Heart left ventricle (tissue), 16 donors: ENCODE results near the gene METTL25. TPM values are rescaled to one million over a fixed set of nuclear protein-coding genes. Genes with fewer than 3 reads are reported as not detected.
A peak's percentile ranks its signal among the peaks of the same experiment; 100 is the strongest.

Experiments used
- ATAC-seq, 4 donors: fragments of 200-7000 bp; cut with Tn5 transposase; one replicate each; pipeline ENCODE4 v1.9.1; 2020 to 2022; ENCODE audit warnings: moderate library complexity in 4 of 4, mild to moderate bottlenecking in 3 of 4, moderate number of reproducible peaks in 1 of 4
- DNase-seq, 5 donors: peaks; one replicate each; pipeline ENCODE4 v3.0.0-alpha.2; 2020
- H3K27ac ChIP-seq, 12 donors: fragments of 200-600 bp; sonication (generic) in 4 of 12; one replicate each; pipeline versions ENCODE4 v1.5.0 to v1.8.0; 2016 to 2022; ENCODE audit warnings: mild to moderate bottlenecking in 2 of 12
- H3K27me3 ChIP-seq, 9 donors: fragments of 200-600 bp; sonication (generic) in 2 of 9; one replicate each; pipeline versions ENCODE4 v1.5.1 to v1.8.0; 2016 to 2022; ENCODE audit warnings: mild to moderate bottlenecking in 3 of 9
- H3K36me3 ChIP-seq, 9 donors: fragments of 200-600 bp; sonication (generic) in 2 of 9; one replicate each; pipeline versions ENCODE4 v1.5.0 to v1.8.0; 2018 to 2022; ENCODE audit warnings: mild to moderate bottlenecking in 2 of 9
- H3K4me1 ChIP-seq, 12 donors: fragments of 200-600 bp; sonication (generic) in 4 of 12; one replicate each; pipeline versions ENCODE4 v1.5.0 to v1.8.0; 2016 to 2022; ENCODE audit warnings: mild to moderate bottlenecking in 3 of 12
- H3K4me3 ChIP-seq, 12 donors: fragments of 200-600 bp; sonication (generic) in 4 of 12; one replicate each; pipeline versions ENCODE4 v1.5.0 to v1.8.0; 2017 to 2022; ENCODE audit warnings: mild to moderate bottlenecking in 9 of 12, moderate library complexity in 4 of 12
- H3K9me3 ChIP-seq, 12 donors: fragments of 200-600 bp; sonication (generic) in 4 of 12; one replicate each; pipeline versions ENCODE4 v1.5.0 to v1.8.0; 2016 to 2022; ENCODE audit warnings: mild to moderate bottlenecking in 1 of 12
- CTCF ChIP-seq, 12 donors: fragments of 200-600 bp; sonication (generic) in 4 of 12; IDR thresholded peaks; one replicate each; pipeline versions ENCODE4 v1.5.0 to v1.8.0; 2018 to 2022; ENCODE audit warnings: antibody characterized with exemption in 12 of 12, mild to moderate bottlenecking in 5 of 12
- POLR2A ChIP-seq, 2 donors: fragments of 450-650 bp; IDR thresholded peaks; one replicate each; pipeline ENCODE4 v1.6.1; 2017; ENCODE audit warnings: antibody characterized with exemption in 2 of 2, mild to moderate bottlenecking in 2 of 2, moderate library complexity in 2 of 2
- WGBS, 4 donors: extraction: QIAGEN DNeasy Blood & Tissue Kit in 2 of 4; methylation state at CpG; one replicate each; pipeline versions ENCODE4 v1.1.5 to v1.1.7; 2013 to 2018; 5-methylcytosine and 5-hydroxymethylcytosine counted together
- intact Hi-C, 10 donors: fragments of 100-400 bp; cut with DNase I; formaldehyde crosslinking; loops; one replicate each; pipeline versions ENCODE4 v1.11.1 to v1.14.2; 2022
- polyA plus RNA-seq, 2 donors: library from polyadenylated mRNA; stranded (reverse); fragments of 200-250 nt; gene quantifications; one replicate each; pipeline ENCODE4 v1.2.3, GENCODE V29; 2013
- total RNA-seq, 9 donors: library from RNA; depleted of rRNA in 2 of 9; stranded (reverse); fragments of >200 nt in 2 of 9; fragmentation: NEBNext Ultra II Directional in 3 of 9; extraction: Animal tissue kit (Norgen Biotek cat#: 25700) in 3 of 9; gene quantifications; one replicate each; pipeline versions ENCODE4 v1.1.0 to v1.2.4, GENCODE V29; 2016 to 2023
- donor health status: ischemic (EF 13 %, LVEDD 7.1; RV severe dilation, severe dysfunction).
- donor health status: healthy with polysubstance abuse.
- donor health status: DM: no; HTN: yes; CAD: no.
- donor health status: DM: no; HTN: no; CAD: no.
- donor health status: ischemic (EF 25% LVEDD 6.9; RV normal size, moderate dysfunction).
- donor health status: ischemic (EF 25% LVEDD 5.7; RV mildly dilated, moderate dysfunction).
- donor health status: healthy.
- donor health status: DM: yes; HTN: yes; CAD: no.
- donor health status: ischemic (EF 35%, LVEDD 5.7; RV mildly dilated, moderate dysfunction).
- donor health status: nonischemic (EF 11% LVEDD 7.7; RV severe dilation, severe dysfunction).
- donor health status: DM: yes; HTN: yes; CAD: no.
- donor health status: PGD.
- donor health status: ischemic (EF 29% LVEDD 5.4; RV normal size, mild dysfunction).
- donor health status: nonischemic (EF 23%, LVEDD 6.1; RV moderate dilation, normal function).

Gene METTL25
- total and polyA plus RNA-seq, 11 donors = 2.2 to 19.6 (median 11.5) TPM

GRCh38 chr12:82523996-82524395, 165.7 kb downstream of the METTL25 start:
- no peak for TF ChIP-seq POLR2A (IDR thresholded peaks at IDR 0.05)
- no peak for TF ChIP-seq CTCF (IDR thresholded peaks at IDR 0.05)
- H3K4me1 ChIP-seq = no peaks in the 10 kb centered on the region
- no peak overlapping the region for H3K4me3 ChIP-seq
- intact Hi-C loops = no loop called here
- no peaks in the 10 kb centered on the region for H3K36me3 ChIP-seq
- no peaks in the 10 kb centered on the region for H3K27me3 ChIP-seq
- H3K9me3 ChIP-seq = no peaks in the 10 kb centered on the region
- no peak overlapping the region for H3K27ac ChIP-seq
- DNase-seq (no peak), ATAC-seq (no peak)
- WGBS, 4 donors = 39 to 45% (median 42%) methylated on average over 3 of the region's 3 CpGs

GRCh38 chr12:82524641-82525040, 166.3 kb downstream of the METTL25 start:
- no peak overlapping the region for H3K27ac ChIP-seq
- WGBS, 4 donors = 43 to 69% (median 58%) methylated on average over 2 of the region's 2 CpGs
- DNase-seq (no peak), ATAC-seq (no peak)
- no peak for TF ChIP-seq POLR2A (IDR thresholded peaks at IDR 0.05)
- no peak for TF ChIP-seq CTCF (IDR thresholded peaks at IDR 0.05)
- H3K27me3 ChIP-seq = no peaks in the 10 kb centered on the region
- no peak overlapping the region for H3K4me3 ChIP-seq
- intact Hi-C loops = loop anchor here in 2 of 10 donors (5.0 kb wide), 2 partner anchors 1298 to 1983 kb away; no protein-coding TSS in a partner anchor
- no peaks in the 10 kb centered on the region for H3K9me3 ChIP-seq
- no peaks in the 10 kb centered on the region for H3K4me1 ChIP-seq
- H3K36me3 ChIP-seq = no peaks in the 10 kb centered on the region

GRCh38 chr12:82525616-82526015, 167.3 kb downstream of the METTL25 start:
- H3K27ac ChIP-seq = no peak overlapping the region
- 86 to 95% (median 93%) methylated on average over 2 of the region's 2 CpGs for WGBS, 4 donors
- H3K4me1 ChIP-seq = no peaks in the 10 kb centered on the region
- intact Hi-C loops = loop anchor here in 2 of 10 donors (5.0 kb wide), 2 partner anchors 1297 to 1982 kb away; no protein-coding TSS in a partner anchor
- no peak for DNase-seq
- no peak overlapping the region for H3K4me3 ChIP-seq
- no peaks in the 10 kb centered on the region for H3K36me3 ChIP-seq
- TF ChIP-seq CTCF (IDR thresholded peaks at IDR 0.05) (no peak), POLR2A (IDR thresholded peaks at IDR 0.05) (no peak)
- ATAC-seq = no peak
- H3K9me3 ChIP-seq = no peaks in the 10 kb centered on the region
- no peaks in the 10 kb centered on the region for H3K27me3 ChIP-seq

GRCh38 chr12:82527165-82527780, 168.9 kb downstream of the METTL25 start:
- DNase-seq (peak in 1 of 5 donors; percentile 17), ATAC-seq (no peak)
- peak; percentile 60 to 89 (median 80) for TF ChIP-seq CTCF (IDR thresholded peaks at IDR 0.05)
- no peak for TF ChIP-seq POLR2A (IDR thresholded peaks at IDR 0.05)
- 11 to 13% (median 12%) methylated on average over 5 of the region's 5 CpGs for whole genome bisulfite sequencing, 4 donors
- Histone ChIP-seq H3K9me3 (peaks cover 0 to 4% (median 0%) of the 10 kb centered on the region in 12 donors), H3K27me3 (no peaks in the 10 kb centered on the region), H3K36me3 (no peaks in the 10 kb centered on the region), H3K4me1 (no peaks in the 10 kb centered on the region), H3K27ac (no peak overlapping the region), H3K4me3 (no peak overlapping the region)
- intact Hi-C loops = loop anchor here in 2 of 10 donors (5.0 kb wide), 2 partner anchors 1295 to 1980 kb away; no protein-coding TSS in a partner anchor

Other genes starting within 250 kb of the METTL25 start
- gene CCDC59, start 142 bp upstream of the METTL25 start, total RNA-seq = 10 to 100 TPM; 20.0 to 40.4 (median 24.5) TPM
- gene CCDC59, start 142 bp upstream of the METTL25 start, polyA plus RNA-seq = 10 to 100 TPM; 39.1 to 44.2 TPM